Kidney (tissue), 14 donors: Measurements from ENCODE around the gene CNIH2. TPM values are rescaled to one million over a fixed set of nuclear protein-coding genes. Genes with fewer than 3 reads are reported as not detected.
"Not testable (repeated sequence)": the region's sequence is repeated elsewhere in the genome, so short reads cannot be mapped to it uniquely, and the experiment has no call there.

Experiments used
- DNase-seq, 5 donors: peaks; one replicate each; pipeline ENCODE4 v3.0.0-alpha.2; 2013 to 2020
- FAIRE-seq: peaks from 2 replicates; lab custom pipeline; 2012; peaks lifted over from hg19 to GRCh38; lab: Jason Lieb, UNC
- H3K27ac ChIP-seq, 2 donors: one replicate each; pipeline ENCODE4 v1.7.0; 2013; ENCODE audit warnings: low read depth in 2 of 2, low read length in 2 of 2, inconsistent platforms in 1 of 2
- H3K27me3 ChIP-seq: one replicate; pipeline ENCODE4 v1.7.1; 2013; ENCODE audit warnings: low read length, inconsistent platforms; ENCODE audit not compliant: control insufficient read depth, insufficient read depth
- H3K36me3 ChIP-seq, 3 donors: one replicate each; pipeline versions ENCODE4 v1.7.0 to v1.7.1; 2013; ENCODE audit warnings: low read length in 3 of 3, control low read depth in 1 of 3, inconsistent platforms in 1 of 3; ENCODE audit not compliant: insufficient read depth in 3 of 3, control insufficient read depth in 2 of 3
- H3K4me1 ChIP-seq, 3 donors: one replicate each; pipeline versions ENCODE4 v1.7.0 to v1.7.1; 2013; ENCODE audit warnings: low read length in 3 of 3, inconsistent platforms in 1 of 3, low read depth in 1 of 3; ENCODE audit not compliant: control insufficient read depth in 2 of 3, insufficient read depth in 2 of 3
- H3K4me3 ChIP-seq, 3 donors: one replicate each; pipeline versions ENCODE4 v1.7.0 to v1.8.1; 2013; ENCODE audit warnings: low read length in 3 of 3, control low read depth in 1 of 3, inconsistent platforms in 1 of 3
- H3K9ac ChIP-seq, 3 donors: one replicate each; pipeline versions ENCODE4 v1.7.0 to v1.7.1; 2013; ENCODE audit warnings: low read length in 3 of 3, control low read depth in 1 of 3, inconsistent platforms in 1 of 3
- H3K9me3 ChIP-seq, 3 donors: one replicate each; pipeline versions ENCODE4 v1.7.0 to v1.7.1; 2013; ENCODE audit warnings: low read length in 3 of 3, control low read depth in 1 of 3, inconsistent platforms in 1 of 3; ENCODE audit not compliant: control insufficient read depth in 2 of 3, insufficient read depth in 1 of 3
- intact Hi-C: fragments of 100-400 bp; cut with DNase I; formaldehyde crosslinking; loops from one replicate; pipeline ENCODE4 v1.11.1; 2022
- polyA plus RNA-seq: library from polyadenylated mRNA; stranded (reverse); fragments of 350-450 nt; fragmentation: Illumina TruSeq; extraction: RNeasy Lipid Tissue Mini Kit (QIAGEN cat#74804); gene quantifications from one replicate; pipeline ENCODE4 v1.2.3, GENCODE V29; 2014; ENCODE audit warnings: low read depth, low replicate concordance; ENCODE audit not compliant: insufficient read depth
- total RNA-seq: library from RNA; stranded (reverse); fragmentation: NEBNext Ultra II Directional; extraction: Animal tissue kit (Norgen Biotek cat#: 25700); gene quantifications from one replicate; pipeline ENCODE4 v1.2.1, GENCODE V29; 2021
- TF ChIP-seq, protein P1 (sequence below): IDR thresholded peaks from 3 replicates; pipeline ENCODE4 v1.5.1; 2012; ENCODE audit warnings: mild to moderate bottlenecking, moderate library complexity, borderline replicate concordance; ENCODE audit not compliant: insufficient read depth; ENCODE audit errors: extremely low read depth
- donor health status: control.
- donor health status: control.
- donor health status: control.
- donor health status: control.
- donor health status: control.
- donor health status: DM: yes; HTN: yes; CAD: no.
- donor health status: Normal renal cell carcinoma (clear cell type).

Gene CNIH2
- total and polyA plus RNA-seq, 2 donors from 2014 or later: 0.63 TPM; not detected in 1

DNA sequence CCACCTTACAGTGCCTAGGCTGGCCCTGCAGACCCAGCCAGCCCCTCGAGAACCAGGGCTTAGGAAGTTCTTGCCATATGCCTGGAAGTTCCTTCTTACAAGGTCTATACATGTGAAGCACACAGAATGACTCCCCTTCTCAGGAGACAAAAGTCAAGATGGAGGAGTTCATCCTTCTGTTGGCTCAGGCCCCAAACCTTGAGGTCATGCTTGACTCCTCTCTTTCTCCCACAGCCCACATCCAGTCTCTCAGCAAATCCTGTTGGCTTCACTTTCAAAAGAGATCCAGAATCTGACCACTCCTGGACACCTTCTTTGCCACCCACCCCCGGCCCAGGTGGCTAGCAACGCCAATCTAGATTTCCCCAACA lies 40.6 kb downstream of the CNIH2 start:
- no peaks in the 10 kb centered on the region for H3K9me3 ChIP-seq
- H3K4me3 ChIP-seq: no peak overlapping the region
- peaks cover 0 to 13% (median 3%) of the 10 kb centered on the region in 3 donors for H3K4me1 ChIP-seq
- H3K27ac ChIP-seq: peak overlapping the region; percentile 71 to 81
- DNase-seq: no peak
- H3K36me3 ChIP-seq: no peaks in the 10 kb centered on the region
- H3K27me3 ChIP-seq: no peaks in the 10 kb centered on the region
- no peak overlapping the region for H3K9ac ChIP-seq
- no peak for FAIRE-seq
- TF ChIP-seq, protein P1, sequence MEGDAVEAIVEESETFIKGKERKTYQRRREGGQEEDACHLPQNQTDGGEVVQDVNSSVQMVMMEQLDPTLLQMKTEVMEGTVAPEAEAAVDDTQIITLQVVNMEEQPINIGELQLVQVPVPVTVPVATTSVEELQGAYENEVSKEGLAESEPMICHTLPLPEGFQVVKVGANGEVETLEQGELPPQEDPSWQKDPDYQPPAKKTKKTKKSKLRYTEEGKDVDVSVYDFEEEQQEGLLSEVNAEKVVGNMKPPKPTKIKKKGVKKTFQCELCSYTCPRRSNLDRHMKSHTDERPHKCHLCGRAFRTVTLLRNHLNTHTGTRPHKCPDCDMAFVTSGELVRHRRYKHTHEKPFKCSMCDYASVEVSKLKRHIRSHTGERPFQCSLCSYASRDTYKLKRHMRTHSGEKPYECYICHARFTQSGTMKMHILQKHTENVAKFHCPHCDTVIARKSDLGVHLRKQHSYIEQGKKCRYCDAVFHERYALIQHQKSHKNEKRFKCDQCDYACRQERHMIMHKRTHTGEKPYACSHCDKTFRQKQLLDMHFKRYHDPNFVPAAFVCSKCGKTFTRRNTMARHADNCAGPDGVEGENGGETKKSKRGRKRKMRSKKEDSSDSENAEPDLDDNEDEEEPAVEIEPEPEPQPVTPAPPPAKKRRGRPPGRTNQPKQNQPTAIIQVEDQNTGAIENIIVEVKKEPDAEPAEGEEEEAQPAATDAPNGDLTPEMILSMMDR: no peak
- intact Hi-C loops: no loop called here

DNA sequence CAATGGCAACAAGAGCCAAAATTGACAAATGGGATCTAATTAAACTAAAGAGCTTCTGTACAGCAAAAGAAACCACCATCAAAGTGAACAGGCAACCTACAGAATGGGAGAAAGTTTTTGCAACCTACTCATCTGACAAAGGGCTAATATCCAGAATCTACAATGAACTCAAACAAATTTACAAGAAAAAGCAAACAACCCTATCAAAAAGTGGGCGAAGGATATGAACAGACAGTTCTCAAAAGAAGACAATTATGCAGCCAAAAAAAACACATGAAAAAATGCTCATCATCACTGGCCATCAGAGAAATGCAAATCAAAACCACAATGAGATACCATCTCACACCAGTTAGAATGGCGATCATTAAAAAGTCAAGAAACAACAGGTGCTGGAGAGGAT lies 42.3 kb downstream of the CNIH2 start:
- H3K36me3 ChIP-seq, intact Hi-C loops, H3K9ac ChIP-seq, FAIRE-seq, H3K4me3 ChIP-seq, H3K27me3 ChIP-seq, H3K9me3 ChIP-seq, H3K27ac ChIP-seq, DNase-seq: not testable (repeated sequence)
- peaks cover 0 to 13% (median 3%) of the 10 kb centered on the region in 3 donors for H3K4me1 ChIP-seq

DNA sequence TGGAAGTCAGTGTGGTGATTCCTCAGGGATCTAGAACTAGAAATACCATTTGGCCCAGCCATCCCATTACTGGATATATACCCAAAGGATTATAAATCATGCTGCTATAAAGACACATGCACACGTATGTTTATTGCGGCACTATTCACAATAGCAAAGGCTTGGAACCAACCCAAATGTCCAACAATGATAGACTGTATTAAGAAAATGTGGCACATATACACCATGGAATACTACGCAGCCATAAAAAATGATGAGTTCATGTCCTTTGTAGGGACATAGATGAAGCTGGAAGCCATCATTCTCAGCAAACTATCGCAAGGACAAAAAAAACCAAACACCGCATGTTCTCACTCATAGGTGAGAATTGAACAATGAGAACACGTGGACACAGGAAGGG lies 42.8 kb downstream of the CNIH2 start:
- FAIRE-seq, H3K4me3 ChIP-seq, H3K27ac ChIP-seq, H3K9ac ChIP-seq, intact Hi-C loops, H3K9me3 ChIP-seq, H3K36me3 ChIP-seq, H3K27me3 ChIP-seq, DNase-seq: not testable (repeated sequence)
- H3K4me1 ChIP-seq: peaks cover 0 to 13% (median 3%) of the 10 kb centered on the region in 3 donors

DNA sequence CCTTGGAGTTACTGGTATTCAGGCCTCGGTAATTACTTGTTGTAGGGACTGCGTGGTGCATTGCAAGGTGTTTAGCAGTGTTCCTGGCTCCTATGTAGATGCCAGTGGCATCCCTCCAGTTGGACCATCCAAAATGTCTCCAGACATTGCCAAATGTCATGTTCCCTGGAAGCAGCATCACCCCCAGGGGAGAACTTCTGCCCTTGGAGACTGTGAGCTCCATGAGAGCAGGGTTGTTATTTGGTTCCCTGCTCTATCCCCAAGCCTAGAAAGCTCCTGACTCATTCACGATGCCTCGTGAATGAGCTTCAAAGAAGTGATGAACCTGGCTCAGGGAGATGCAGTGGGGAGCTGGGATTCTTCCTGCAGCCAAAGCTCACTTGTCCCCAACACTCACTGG lies 43.6 kb downstream of the CNIH2 start:
- Histone ChIP-seq H3K27ac (no peak overlapping the region), H3K4me3 (no peak overlapping the region), H3K4me1 (peaks cover 0 to 14% (median 3%) of the 10 kb centered on the region in 3 donors), H3K9ac (no peak overlapping the region), H3K27me3 (no peaks in the 10 kb centered on the region), H3K36me3 (no peaks in the 10 kb centered on the region), H3K9me3 (no peaks in the 10 kb centered on the region)
- FAIRE-seq: no peak
- no peak for DNase-seq
- TF ChIP-seq, protein P1: no peak
- intact Hi-C loops: no loop called here
